GM18502 (cell line): ENCODE measurements around the gene SLC16A10.

ENCODE experiments used
- ATAC-seq: cut with Tn5 transposase; IDR thresholded peaks from one replicate; pipeline ENCODE4 v1.9.1; 2021; ENCODE audit warnings: mild to moderate bottlenecking; ENCODE audit not compliant: unreplicated experiment, poor library complexity

Gene SLC16A10

DNA sequence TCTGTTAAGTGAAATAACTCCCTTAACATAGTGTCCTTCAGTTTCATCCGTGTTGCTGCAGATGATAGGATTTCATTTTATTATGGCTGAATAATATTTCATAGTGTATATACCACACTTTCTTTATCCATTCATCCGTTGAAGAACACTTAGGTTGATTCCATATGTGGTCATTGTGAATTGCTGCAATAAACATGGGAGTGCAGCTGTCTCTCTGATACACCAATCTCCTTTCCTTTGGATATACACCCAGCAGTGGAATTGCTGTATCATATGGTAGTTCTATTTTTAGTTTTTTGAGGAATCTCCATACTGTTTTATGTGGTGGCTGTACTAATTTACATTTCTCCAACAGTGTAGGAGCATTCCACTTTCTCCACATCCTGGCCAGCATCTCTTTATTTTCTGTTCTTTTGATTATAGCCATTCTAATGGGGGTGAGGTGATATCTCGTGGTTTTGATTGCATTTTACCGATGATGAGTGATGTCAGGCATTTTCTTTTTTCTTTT is 193.2 kb downstream of the SLC16A10 start:
- no peak for ATAC-seq
